ENCODE data around the gene RGS19.
A peak's percentile ranks its signal among the peaks of the same experiment; 100 is the strongest.

DNA sequence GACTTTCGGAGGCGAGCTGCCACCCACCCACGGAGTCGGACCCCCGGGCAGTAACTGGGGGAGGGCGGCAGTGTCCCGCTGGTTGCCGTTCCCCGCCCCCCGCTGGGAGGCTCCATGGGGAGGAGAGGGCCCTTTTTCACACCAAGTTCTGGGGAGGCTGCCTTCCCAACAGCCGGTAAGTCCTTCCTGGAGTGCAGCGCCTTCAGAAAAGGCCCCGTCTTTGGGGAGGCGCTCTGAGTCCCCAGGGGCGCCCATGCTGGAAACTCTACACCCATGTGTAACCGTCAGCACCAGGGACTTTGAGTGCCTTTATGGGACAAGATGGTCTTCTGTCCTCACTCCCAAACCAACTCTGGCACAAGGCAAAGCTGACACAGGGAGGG lies 29.4 kb downstream of the RGS19 start:
- TF ChIP-seq, protein P1, sequence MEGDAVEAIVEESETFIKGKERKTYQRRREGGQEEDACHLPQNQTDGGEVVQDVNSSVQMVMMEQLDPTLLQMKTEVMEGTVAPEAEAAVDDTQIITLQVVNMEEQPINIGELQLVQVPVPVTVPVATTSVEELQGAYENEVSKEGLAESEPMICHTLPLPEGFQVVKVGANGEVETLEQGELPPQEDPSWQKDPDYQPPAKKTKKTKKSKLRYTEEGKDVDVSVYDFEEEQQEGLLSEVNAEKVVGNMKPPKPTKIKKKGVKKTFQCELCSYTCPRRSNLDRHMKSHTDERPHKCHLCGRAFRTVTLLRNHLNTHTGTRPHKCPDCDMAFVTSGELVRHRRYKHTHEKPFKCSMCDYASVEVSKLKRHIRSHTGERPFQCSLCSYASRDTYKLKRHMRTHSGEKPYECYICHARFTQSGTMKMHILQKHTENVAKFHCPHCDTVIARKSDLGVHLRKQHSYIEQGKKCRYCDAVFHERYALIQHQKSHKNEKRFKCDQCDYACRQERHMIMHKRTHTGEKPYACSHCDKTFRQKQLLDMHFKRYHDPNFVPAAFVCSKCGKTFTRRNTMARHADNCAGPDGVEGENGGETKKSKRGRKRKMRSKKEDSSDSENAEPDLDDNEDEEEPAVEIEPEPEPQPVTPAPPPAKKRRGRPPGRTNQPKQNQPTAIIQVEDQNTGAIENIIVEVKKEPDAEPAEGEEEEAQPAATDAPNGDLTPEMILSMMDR (IDR thresholded peaks at IDR 0.05) = no peak
- TF ChIP-seq EZH2 (IDR thresholded peaks at IDR 0.05) = peak; percentile 51
- peak; percentile 40 for TF ChIP-seq EZH2phosphoT487 (IDR thresholded peaks at IDR 0.05)
